GM10248 (cell line): ENCODE results near the gene ALAS1.

ENCODE experiments used
- CTCF ChIA-PET: fragments of 300-600 bp; sonication (Branson Sonifier 250); formaldehyde crosslinking; extraction: SDS; loops from one replicate; lab custom pipeline; 2021; ENCODE audit warnings: antibody characterized with exemption; lab: Yijun Ruan, JAX
- POLR2A ChIA-PET: fragments of 350-650 bp; sonication (Branson Sonifier 250); formaldehyde crosslinking; extraction: SDS; loops from one replicate; lab custom pipeline; 2020; ENCODE audit warnings: antibody characterized with exemption; lab: Yijun Ruan, JAX
- DNase-seq: peaks from one replicate; pipeline ENCODE4 v3.0.0; 2012; ENCODE audit errors: extremely low spot score
- TF ChIP-seq, protein P1 (sequence below): IDR thresholded peaks from 2 replicates; pipeline ENCODE4 v1.5.1; 2012; ENCODE audit warnings: mild to moderate bottlenecking, low read depth; ENCODE audit errors: extremely low read depth, missing control alignments, control extremely low read depth

Gene ALAS1

DNA sequence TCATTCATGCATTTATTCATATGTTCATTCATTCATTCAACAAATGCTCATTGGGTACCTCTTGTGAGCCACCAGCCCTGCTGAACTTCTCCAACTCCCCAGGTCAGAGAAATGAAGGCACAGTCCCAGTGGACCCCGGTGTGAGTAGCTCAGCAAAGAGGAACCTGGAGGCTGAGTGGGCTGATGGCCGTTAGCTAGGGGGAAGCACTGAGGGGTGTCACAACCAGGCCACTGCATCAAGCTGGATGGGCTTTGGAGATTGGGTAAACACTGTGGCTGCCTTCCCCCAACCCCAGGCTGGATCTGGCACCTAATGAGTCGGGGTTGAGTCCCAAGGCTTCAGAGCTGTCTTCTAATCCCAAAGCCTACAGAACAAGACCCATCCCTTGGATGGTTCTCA, 12.1 kb upstream of the ALAS1 start:
- TF ChIP-seq, protein P1, sequence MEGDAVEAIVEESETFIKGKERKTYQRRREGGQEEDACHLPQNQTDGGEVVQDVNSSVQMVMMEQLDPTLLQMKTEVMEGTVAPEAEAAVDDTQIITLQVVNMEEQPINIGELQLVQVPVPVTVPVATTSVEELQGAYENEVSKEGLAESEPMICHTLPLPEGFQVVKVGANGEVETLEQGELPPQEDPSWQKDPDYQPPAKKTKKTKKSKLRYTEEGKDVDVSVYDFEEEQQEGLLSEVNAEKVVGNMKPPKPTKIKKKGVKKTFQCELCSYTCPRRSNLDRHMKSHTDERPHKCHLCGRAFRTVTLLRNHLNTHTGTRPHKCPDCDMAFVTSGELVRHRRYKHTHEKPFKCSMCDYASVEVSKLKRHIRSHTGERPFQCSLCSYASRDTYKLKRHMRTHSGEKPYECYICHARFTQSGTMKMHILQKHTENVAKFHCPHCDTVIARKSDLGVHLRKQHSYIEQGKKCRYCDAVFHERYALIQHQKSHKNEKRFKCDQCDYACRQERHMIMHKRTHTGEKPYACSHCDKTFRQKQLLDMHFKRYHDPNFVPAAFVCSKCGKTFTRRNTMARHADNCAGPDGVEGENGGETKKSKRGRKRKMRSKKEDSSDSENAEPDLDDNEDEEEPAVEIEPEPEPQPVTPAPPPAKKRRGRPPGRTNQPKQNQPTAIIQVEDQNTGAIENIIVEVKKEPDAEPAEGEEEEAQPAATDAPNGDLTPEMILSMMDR: no peak
- CTCF ChIA-PET: interaction anchor here (1.3 to 3.8 kb wide), 5 partner anchors 10 to 132 kb away, joined by 5 to 17 read pairs (median 5); no protein-coding TSS in a partner anchor
- POLR2A ChIA-PET: no interaction called here
- DNase-seq: no peak

DNA sequence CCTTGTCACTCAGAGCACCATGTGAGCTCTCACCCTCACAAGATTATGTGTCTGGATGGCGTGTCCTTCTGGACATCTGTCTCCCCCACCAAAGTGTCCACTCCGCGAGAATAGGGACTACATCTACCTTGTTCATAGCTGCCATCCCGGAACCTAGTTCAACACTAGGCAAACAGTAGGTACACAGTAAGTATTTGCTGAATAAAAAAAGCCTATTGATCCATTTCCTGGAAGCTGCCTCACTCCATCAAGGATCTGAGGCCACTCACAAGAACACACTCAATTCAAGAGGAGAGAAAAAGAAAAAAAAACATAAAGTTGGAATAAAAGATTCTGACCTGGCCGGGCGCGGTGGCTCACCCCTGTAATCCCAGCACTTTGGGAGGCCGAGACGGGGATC, 11.2 kb upstream of the ALAS1 start:
- TF ChIP-seq, protein P1: no peak
- ChIA-PET POLR2A (no interaction called here), CTCF (interaction anchor here (1.0 to 3.8 kb wide), 5 partner anchors 9 to 133 kb away, joined by 4 to 17 read pairs (median 5); no protein-coding TSS in a partner anchor)
- no peak for DNase-seq

DNA sequence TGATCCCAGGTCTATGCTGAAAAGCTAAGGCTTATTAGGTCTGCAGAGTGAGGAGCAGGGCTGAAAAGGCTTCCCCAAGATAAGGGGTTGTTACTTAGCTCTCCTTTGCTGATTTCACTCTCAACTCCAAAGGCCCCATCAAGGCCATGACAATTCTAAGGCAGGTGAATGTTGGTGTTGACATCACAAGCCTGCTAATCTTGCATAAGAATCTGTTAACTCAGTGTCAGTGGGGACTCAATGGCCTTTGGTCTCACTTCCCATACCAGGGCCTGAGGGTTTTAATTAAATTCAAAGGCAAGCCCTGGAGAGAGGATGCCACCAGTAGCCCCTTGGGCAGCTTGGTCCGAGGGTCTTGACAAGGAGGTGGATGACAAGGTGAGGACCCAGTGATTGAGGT, 9.4 kb upstream of the ALAS1 start:
- POLR2A ChIA-PET: no interaction called here

DNA sequence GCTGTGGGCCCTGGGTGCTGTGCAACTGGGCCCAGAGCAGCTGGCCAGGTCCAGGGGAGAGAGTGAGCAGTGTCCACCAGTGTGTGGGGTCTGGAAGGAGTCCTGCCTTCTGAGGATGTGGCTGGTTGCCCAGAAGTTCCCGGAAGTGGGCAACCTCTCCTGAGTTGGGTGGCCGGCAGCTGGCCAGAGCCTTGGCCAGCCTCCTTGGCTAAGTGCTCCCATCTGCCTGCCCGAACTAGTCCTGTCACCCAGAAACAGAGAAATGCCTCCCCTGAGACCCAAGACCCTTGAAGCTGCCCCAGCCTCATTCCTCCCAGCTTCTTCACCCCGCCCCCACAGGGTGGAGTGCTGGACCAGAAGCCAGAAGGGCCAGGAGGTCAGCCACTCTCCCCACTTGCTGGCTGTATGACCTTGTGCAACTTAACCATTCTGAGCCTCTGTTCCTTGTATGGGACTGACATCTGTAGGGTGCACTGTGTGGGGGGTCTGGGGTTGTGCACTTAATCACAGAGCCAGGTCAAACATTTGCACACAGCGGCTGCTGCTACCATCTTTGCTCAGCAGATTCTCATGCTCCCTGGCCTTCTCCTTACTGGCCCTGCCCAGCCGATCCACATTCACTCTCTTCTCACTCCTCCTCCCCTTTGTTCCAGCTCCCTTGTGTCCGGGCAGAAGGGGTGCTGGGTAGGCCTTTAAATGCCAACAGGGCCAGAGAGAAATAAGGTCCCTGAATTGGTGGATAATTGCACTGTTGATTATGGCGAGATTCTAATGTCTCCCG, 7.5 kb upstream of the ALAS1 start:
- DNase-seq: no peak
- ChIA-PET POLR2A (no interaction called here), CTCF (interaction anchor here (2.3 kb wide), 1 partner anchor 67 kb away, joined by 9 read pairs; no protein-coding TSS in a partner anchor)
- TF ChIP-seq, protein P1: no peak

More for the DNA sequence above, 9.4 kb upstream of the ALAS1 start:
- TF ChIP-seq, protein P1: no peak
- CTCF ChIA-PET: interaction anchor here (0.9 to 3.8 kb wide), 7 partner anchors 13 to 239 kb away, joined by 3 to 17 read pairs (median 5); partner anchors contain the start of gene DUSP7
- no peak for DNase-seq

DNA sequence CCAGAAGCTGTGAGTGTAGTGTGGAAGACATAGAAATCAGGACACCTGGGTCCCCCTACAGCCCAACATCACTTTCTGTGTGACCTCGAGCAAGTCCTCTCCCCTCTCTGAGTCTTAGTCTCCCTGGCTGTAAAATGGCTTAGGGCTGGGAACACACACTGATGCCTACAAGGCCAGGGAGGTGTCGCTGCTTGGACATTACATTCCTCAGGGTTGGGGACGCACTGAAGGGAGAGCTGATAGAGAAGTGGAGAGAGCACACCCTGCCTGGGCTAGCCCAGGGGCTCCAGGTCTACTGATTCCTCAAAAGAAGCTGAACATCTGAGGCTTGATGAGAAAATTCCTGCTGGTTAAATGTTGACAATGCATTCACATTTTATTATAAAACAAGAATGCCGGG, 6.3 kb upstream of the ALAS1 start:
- TF ChIP-seq, protein P1: no peak
- no peak for DNase-seq
- ChIA-PET POLR2A (no interaction called here), CTCF (interaction anchor here (1.2 kb wide), 1 partner anchor 14 kb away, joined by 3 read pairs; no protein-coding TSS in a partner anchor)

DNA sequence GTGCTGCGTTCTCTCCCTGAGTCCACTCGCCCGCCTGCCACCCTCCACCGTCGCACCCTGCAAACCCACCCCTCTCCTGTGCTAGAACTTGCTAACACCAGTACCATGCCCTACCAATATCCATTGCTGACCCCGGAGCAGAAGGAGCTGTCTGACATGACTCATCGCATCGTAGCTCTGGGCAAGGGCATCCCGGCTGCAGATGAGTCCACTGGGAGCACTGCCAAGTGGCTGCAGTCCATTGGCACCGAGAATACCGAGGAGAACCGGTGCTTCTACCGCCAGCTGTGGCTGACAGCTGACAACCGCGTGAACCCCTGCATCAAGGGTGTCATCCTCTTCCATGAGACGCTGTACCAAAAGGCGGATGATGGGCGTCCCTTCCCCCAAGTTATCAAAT, 4.9 kb upstream of the ALAS1 start:
- TF ChIP-seq, protein P1: no peak
- CTCF ChIA-PET: interaction anchor here (1.1 to 1.3 kb wide), 2 partner anchors 9 to 146 kb away, joined by 3 to 7 read pairs; no protein-coding TSS in a partner anchor
- POLR2A ChIA-PET: interaction anchor here (0.6 kb wide), 1 partner anchor 513 kb away, joined by 3 read pairs; the partner anchor contains the start of genes GLT8D1 and SPCS1
- DNase-seq: no peak
